IPS-NIHi11 (cell line): ENCODE data around the gene HJV.

Source experiments
- DNase-seq: peaks from one replicate; pipeline ENCODE4 v3.0.0; 2012; ENCODE audit warnings: mixed read lengths, low spot score

The HJV gene

DNA sequence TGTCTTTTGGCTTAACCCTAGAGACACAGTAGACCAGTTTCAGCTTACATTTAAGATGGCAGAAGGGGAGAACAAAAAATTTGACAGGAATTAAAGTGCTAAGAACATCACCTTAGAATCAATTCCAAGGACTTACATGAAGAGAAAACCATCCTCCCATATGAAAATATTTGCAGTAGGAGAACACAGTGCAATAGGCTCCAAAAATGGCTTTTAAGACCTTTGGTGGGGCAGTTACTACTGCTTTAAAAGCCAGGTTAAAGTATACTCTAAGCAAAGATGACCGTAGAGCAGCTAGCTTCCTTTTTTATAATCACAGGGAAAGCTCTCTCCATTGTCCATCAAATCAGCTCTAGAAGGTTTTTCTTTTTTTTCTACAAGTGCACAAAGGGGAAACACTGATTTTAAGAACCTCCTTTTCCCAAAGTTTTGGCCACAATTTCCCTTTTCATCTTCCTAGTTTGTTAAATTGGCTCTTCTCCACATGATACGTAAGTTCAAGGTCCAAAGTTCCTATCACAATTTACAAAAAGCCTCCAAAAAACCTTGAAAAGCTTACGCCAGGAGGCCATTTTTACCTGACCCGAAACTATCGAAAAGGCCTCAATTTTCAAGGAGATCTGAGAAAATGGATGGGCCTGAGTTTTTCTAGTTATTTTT is 28.4 kb downstream of the HJV start:
- no peak for DNase-seq

DNA sequence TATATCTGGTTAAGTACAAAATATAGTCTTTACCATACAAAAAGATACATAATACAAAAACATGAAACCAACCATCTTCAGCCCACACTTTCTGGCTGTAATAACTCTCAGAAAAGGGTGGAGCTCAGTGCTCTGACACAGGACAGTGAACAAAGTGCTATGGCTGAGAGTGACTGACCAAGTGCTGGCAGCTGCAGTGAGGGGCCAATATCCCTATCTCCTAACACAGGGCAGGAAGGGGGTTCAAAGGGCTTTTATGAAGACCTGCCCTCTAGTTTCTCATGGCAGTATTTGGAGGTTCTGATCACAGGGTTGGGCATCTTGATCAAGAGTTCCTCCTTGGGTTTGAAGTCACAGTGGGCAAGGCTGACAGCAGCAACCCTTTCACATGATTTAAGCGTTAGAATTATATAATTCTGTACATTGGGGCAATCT is 29.0 kb downstream of the HJV start:
- no peak for DNase-seq

DNA sequence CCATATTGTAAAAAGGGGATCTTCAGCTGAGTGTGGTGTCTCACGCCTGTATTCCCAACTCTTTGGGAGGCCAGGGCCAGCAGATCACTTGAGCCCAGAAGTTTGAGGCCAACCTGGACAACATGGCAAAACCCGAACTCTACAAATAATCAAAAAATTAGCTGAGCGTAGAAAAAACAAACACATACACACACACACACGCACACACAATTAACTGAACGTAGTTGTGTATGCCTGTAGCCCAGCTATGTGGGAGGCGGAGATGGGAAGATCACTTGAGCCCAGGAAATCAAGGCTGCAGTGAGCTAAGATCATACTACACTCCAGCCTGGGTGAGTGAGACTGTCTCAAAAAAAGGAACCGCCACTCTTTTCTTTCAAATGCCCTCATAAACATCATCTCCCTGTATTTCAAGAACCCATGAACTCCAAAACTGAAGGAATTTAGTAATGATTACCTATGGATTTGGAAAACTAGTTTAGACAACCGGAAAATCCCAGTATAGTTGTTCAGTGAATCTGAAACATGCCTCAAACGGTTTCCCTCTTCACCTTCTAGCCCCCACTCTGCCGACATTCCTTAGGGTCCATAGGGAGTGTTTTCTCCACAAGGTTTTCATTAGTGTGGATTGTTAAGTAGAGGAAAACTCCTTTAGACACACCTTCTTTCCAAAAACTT is 29.7 kb downstream of the HJV start:
- DNase-seq: no peak

- DNase-seq: no peak
Measured at GRCh38 chr1:145990249-145990855, 31.2 kb downstream of the HJV start.

- no peak for DNase-seq
Measured at GRCh38 chr1:145988773-145989172, 32.8 kb downstream of the HJV start.

DNA sequence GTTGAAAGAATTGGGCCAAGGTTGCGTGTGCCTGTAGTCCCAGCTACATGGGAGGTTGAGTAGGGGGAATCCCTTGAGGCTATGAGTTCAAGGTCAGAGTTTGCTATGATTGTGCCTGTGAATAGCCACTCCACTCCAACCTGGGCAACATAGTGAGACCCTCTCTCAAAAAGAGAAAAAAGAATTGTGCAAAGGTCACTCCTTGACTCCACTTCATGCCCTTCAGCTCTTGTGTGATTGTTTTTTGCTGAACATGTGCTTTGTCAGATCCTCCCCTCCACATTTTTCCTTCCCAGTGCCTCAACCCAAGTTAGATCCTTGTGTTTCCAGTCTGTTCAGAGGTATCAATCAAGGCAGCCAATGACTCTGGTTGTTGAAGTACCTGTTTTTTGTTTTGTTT is 33.6 kb downstream of the HJV start:
- DNase-seq: no peak

GRCh38 chr1:145986551-145986950 is 35.0 kb downstream of the HJV start:
- DNase-seq: no peak

GRCh38 chr1:145985502-145986439 is 35.8 kb downstream of the HJV start:
- no peak for DNase-seq

DNA sequence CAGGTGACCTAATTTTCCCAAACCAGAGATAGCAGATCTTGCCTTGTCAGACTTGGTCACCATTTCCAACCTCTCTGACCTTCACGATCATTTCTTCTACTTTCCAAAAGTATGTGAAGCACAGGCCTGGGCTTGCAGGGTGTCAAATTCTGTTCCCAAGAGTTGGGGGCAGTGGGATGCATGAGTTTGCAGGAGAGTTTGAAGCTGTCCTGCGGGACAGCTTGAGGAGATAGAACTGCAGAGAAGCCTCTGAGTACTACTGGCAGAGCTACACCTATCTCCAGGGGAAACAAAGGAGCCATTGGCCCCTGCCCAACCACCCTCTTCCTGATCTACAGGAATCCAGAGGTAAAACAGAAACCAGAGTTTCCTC is 36.4 kb downstream of the HJV start:
- DNase-seq: no peak

GRCh38 chr1:145983960-145984830 is 37.3 kb downstream of the HJV start:
- no peak for DNase-seq

DNA sequence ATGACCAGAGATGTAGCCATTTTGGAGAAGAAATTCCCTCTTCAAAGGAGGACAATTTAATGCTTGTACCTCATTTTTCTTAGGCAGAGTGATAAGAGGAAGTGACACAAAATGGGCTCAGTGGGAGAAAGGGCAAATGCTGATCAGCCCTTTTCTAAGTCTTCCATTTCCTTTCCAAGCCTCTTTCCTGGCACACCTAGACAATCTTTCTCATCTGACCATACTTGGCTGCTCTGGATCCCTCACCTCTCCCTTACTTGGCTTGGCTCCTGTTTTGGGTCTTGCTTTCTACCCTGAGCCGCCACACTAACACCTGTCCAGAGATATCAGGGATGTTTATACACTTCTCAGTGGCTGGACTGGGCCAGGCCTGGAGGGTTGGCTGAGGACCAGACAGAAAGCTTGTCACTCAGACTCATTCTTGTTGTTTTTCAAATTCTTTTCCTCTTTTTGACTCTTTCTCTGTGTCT is 38.3 kb downstream of the HJV start:
- DNase-seq: no peak

GRCh38 chr1:145982010-145982723 is 39.4 kb downstream of the HJV start:
- DNase-seq: no peak

GRCh38 chr1:145980457-145980994 is 41.0 kb downstream of the HJV start:
- no peak for DNase-seq

DNA sequence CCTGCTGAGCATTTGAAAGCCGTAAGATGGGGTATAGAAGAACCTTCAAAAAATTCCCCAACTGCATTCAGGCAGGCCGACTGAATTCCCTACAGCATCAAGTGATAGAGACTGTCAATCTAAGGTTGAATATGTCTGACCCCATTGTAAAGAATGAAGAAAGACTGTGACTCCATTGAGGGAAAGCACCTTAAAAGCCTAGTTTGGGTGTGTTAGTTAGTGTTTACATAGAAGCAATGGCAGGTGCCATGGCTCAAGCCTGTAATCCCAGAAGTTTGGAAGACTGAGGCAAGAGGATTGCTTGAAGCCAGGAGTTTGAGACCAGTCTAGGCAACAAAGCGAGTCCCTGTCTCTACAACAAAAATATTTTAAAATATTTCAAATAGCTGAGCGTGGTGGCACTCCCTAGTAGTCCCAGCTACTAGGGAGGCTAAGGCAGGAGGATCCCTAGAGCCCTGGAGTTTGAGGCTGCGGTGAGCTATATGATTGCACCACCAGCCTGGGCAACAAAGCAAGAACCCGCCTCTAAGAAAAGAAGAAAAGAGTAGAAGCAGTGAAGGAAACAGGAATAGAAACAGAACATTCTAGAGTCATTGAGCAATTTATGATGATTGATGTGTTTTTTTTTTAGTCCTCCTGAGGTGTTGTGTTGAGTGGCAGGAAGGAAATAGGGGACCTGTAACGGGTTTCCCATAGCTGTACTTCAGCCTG is 41.6 kb downstream of the HJV start:
- DNase-seq: no peak

DNA sequence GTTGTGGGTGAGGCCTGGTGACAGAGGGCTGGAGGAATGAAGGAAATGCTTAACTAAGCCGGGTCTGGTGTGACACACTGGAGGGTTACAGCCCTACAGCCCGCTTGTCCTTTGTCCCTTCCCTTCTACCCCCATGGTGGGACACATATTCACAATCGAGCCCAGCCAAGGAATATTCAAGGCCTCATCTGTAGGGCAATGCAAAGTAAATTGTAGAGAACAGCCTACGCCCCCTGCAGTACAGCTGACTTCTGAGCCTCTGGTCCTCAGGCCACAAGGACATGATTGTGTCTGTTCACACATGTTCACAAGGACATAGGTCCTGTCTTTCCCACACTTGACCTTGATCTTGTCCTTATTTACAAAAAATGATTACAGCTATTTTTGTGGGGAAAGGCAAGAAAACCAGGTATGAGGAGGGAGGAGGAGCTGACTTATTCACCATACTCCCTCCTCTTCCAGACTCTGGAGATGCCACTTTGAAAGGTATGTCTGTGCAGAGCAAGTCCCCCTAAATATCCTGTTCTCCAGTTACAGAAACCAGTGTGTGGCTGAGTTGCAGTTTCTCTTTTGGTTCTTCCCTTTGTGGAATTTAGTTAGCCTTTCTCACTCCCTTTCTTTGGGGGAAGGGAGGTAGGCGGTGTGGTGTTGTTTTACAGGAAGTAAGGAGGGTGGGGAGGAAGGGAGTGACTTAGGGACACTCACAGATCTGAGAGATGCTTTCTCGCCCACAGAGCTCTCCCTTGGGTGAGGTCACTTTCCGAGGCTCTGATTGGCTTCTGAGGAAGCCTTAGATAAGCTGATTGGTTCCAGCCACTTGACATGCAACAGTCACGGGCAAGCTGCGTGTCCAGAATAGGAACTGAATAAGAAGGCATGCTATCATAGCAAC is 42.4 kb downstream of the HJV start:
- peak; percentile 88 for DNase-seq

- DNase-seq: no peak
Measured at GRCh38 chr1:145978471-145978853, 43.1 kb downstream of the HJV start.

- peak; percentile 80 for DNase-seq
Measured at GRCh38 chr1:145977486-145978470, 43.8 kb downstream of the HJV start.
